CD14-positive monocyte (primary cell): ENCODE measurements around the gene PLCD1. TPM values are rescaled to one million over a fixed set of nuclear protein-coding genes. Genes with fewer than 3 reads are reported as not detected.

Source experiments
- DNase-seq, 3 donors: peaks; one replicate each; pipeline ENCODE4 v3.0.0-alpha.2; 2011 to 2022
- H2AFZ ChIP-seq: 2 replicates; pipeline ENCODE4 v1.6.0; 2012; ENCODE audit warnings: mild to moderate bottlenecking, low read depth, low read length, inconsistent platforms; ENCODE audit not compliant: insufficient read depth, poor library complexity, severe bottlenecking
- H3K27ac ChIP-seq, 2 donors: 1 replicate in 1 of 2; 2 replicates in 1 of 2; pipeline ENCODE4 v1.5.1; 2012 to 2013; ENCODE audit warnings: low read length in 2 of 2, control low read depth in 1 of 2, inconsistent platforms in 1 of 2, low read depth in 1 of 2, mild to moderate bottlenecking in 1 of 2
- H3K27me3 ChIP-seq, 2 donors: one replicate each; pipeline versions ENCODE4 v1.6.0 to v1.6.1; 2011 to 2013; ENCODE audit warnings: low read length in 2 of 2; ENCODE audit not compliant: control insufficient read depth in 2 of 2, insufficient read depth in 2 of 2
- H3K36me3 ChIP-seq, 2 donors: replicated peaks in 1 of 2; 1 replicate in 1 of 2; 2 replicates in 1 of 2; pipeline versions ENCODE4 v1.5.1 to v1.6.1; 2012 to 2013; ENCODE audit warnings: low read length in 2 of 2, control low read depth in 1 of 2, inconsistent platforms in 1 of 2, mild to moderate bottlenecking in 1 of 2; ENCODE audit not compliant: insufficient read depth in 2 of 2, control insufficient read depth in 1 of 2
- H3K4me1 ChIP-seq, 2 donors: 1 replicate in 1 of 2; 2 replicates in 1 of 2; pipeline versions ENCODE4 v1.5.1 to v1.6.1; 2012 to 2013; ENCODE audit warnings: low read length in 2 of 2, control low read depth in 1 of 2, inconsistent platforms in 1 of 2, mild to moderate bottlenecking in 1 of 2, moderate library complexity in 1 of 2; ENCODE audit not compliant: insufficient read depth in 2 of 2, control insufficient read depth in 1 of 2
- H3K4me2 ChIP-seq: replicated peaks from 2 replicates; pipeline ENCODE3; 2012; ENCODE audit warnings: low read length, moderate library complexity, mild to moderate bottlenecking; ENCODE audit not compliant: poor library complexity, severe bottlenecking; ENCODE audit errors: extremely low read depth
- H3K4me3 ChIP-seq, 3 experiments: fragments of 200-600 bp in 1 of 3; sonication (generic) in 1 of 3; replicated peaks in 1 of 3; 1 replicate in 2 of 3; 2 replicates in 1 of 3; pipeline ENCODE4 v1.5.1; 2011 to 2013; ENCODE audit warnings: low read length in 3 of 3, mild to moderate bottlenecking in 3 of 3, control low read depth in 2 of 3, low read depth in 2 of 3, inconsistent platforms in 1 of 3, moderate library complexity in 1 of 3
- H3K79me2 ChIP-seq: 2 replicates; pipeline ENCODE4 v1.6.0; 2012; ENCODE audit warnings: mild to moderate bottlenecking, control low read depth, inconsistent platforms, low read length, moderate library complexity; ENCODE audit not compliant: insufficient read depth
- H3K9ac ChIP-seq: 2 replicates; pipeline ENCODE4 v1.6.0; 2017; ENCODE audit warnings: low read length, mild to moderate bottlenecking; ENCODE audit not compliant: insufficient read depth, poor library complexity, severe bottlenecking
- H3K9me3 ChIP-seq, 2 donors: replicated peaks in 1 of 2; 1 replicate in 1 of 2; 2 replicates in 1 of 2; pipeline versions ENCODE4 v1.5.1 to v1.6.1; 2012 to 2013; ENCODE audit warnings: low read length in 2 of 2, control low read depth in 1 of 2; ENCODE audit not compliant: control insufficient read depth in 1 of 2, insufficient read depth in 1 of 2
- H4K20me1 ChIP-seq: 2 replicates; pipeline ENCODE4 v1.6.0; 2012; ENCODE audit warnings: mild to moderate bottlenecking, low read length, control low read depth, moderate library complexity; ENCODE audit not compliant: insufficient read depth
- H3K27ac Mint-ChIP-seq, 7 donors: one replicate each; pipeline ENCODE4 v1.8.0; 2020; ENCODE audit warnings: mild to moderate bottlenecking in 7 of 7, mixed read lengths in 7 of 7, moderate library complexity in 6 of 7, inconsistent platforms in 2 of 7
- H3K27me3 Mint-ChIP-seq, 3 donors: one replicate each; pipeline ENCODE4 v1.8.0; 2021 to 2022; ENCODE audit warnings: low read depth in 3 of 3, mild to moderate bottlenecking in 3 of 3, mixed read lengths in 3 of 3, moderate library complexity in 3 of 3, inconsistent platforms in 1 of 3
- H3K36me3 Mint-ChIP-seq, 2 donors: one replicate each; pipeline ENCODE4 v1.8.0; 2020; ENCODE audit warnings: mixed read lengths in 2 of 2, inconsistent platforms in 1 of 2, mild to moderate bottlenecking in 1 of 2
- H3K4me1 Mint-ChIP-seq: one replicate; pipeline ENCODE4 v1.8.0; 2020; ENCODE audit warnings: mild to moderate bottlenecking, mixed read lengths
- H3K4me3 Mint-ChIP-seq, 2 donors: one replicate each; pipeline ENCODE4 v1.8.0; 2020; ENCODE audit warnings: mild to moderate bottlenecking in 2 of 2, mixed read lengths in 2 of 2, moderate library complexity in 1 of 2
- H3K9me3 Mint-ChIP-seq, 7 donors: one replicate each; pipeline ENCODE4 v1.8.0; 2020 to 2022; ENCODE audit warnings: mixed read lengths in 7 of 7, mild to moderate bottlenecking in 6 of 7, moderate library complexity in 6 of 7, inconsistent platforms in 2 of 7
- WGBS: methylation state at CpG from one replicate; pipeline ENCODE4 v1.1.5; 2013; ENCODE audit warnings: missing lambda C conversion rate; ENCODE audit not compliant: insufficient coverage; 5-methylcytosine and 5-hydroxymethylcytosine counted together
- intact Hi-C, 2 donors: fragments of 100-400 bp; cut with micrococcal nuclease; formaldehyde crosslinking; loops; one replicate each; pipeline versions ENCODE4 v1.15.0 to v1.15.1; 2023
- polyA plus RNA-seq, 3 donors: library from polyadenylated mRNA; depleted of rRNA in 1 of 3; unstranded in 2 of 3; stranded (reverse) in 1 of 3; fragments of 300-500 nt in 2 of 3; fragments of >200 nt in 1 of 3; fragmentation: Illumina TruSeq in 2 of 3; gene quantifications; 1 replicate in 2 of 3; 2 replicates in 1 of 3; pipeline ENCODE4 v1.2.3, GENCODE V29; 2012 to 2021
- TF ChIP-seq, protein P1 (sequence below): fragments of 200-600 bp; IDR thresholded peaks from one replicate; pipeline ENCODE4 v1.8.0; 2022; ENCODE audit warnings: antibody characterized with exemption, mild to moderate bottlenecking

Gene PLCD1
- polyA plus RNA-seq, 3 donors = 4.1 to 6.4 (median 6.0) TPM

DNA sequence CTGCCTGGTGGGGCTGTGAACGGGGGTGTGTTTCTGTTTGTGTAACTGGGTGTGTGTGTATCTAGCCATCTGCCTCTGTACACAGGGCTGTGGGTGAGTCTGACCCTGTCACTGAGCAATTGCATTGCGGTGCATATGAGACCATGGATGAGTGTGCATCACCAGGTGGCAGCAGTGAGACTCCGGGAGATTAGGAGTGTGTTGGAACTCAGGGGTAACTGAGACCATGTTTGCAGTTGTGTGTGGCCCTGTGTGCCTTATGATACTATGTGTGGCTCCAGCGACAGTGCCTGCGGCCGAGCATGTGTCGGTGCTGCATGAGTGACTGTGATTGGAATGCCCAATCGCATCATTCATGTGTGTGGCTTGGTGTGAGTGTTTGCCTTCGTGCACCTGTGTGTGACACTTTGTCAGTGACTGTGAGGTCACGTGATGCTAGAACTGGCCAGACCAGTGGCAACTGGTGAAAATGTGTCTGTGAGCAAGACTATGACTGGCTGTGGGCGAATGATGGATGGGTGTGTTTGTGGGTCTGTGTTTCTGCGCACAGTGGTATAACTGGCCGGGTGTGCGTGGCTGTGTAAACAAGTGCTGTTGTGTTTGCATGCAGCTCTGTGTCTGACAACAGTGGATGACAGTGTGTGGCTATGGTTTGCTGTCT is 24.9 kb downstream of the PLCD1 start:
- Histone ChIP-seq H3K27ac (peak overlapping the region in 1 of 2 donors; percentile 49), H3K4me2 (no peak overlapping the region), H3K9ac (no peak overlapping the region), H2AFZ (no peak overlapping the region), H3K36me3 (peaks cover 70 to 93% of the 10 kb centered on the region in 2 donors), H3K4me3 (no peak overlapping the region), H4K20me1 (no peaks in the 10 kb centered on the region), H3K27me3 (no peaks in the 10 kb centered on the region), H3K79me2 (no peaks in the 10 kb centered on the region), H3K4me1 (peaks cover 0 to 12% of the 10 kb centered on the region in 2 donors), H3K9me3 (no peaks in the 10 kb centered on the region)
- intact Hi-C loops = loop anchor here in 1 of 2 donors (5.0 kb wide), 1 partner anchor 37 kb away; no protein-coding TSS in a partner anchor
- peak; percentile 32 to 43 (median 40) for DNase-seq
- WGBS = 95% methylated on average over 14 of the region's 14 CpGs
- peaks cover 63 to 87% of the 10 kb centered on the region in 2 donors for H3K36me3 Mint-ChIP-seq
- peaks cover 15% of the 10 kb centered on the region for H3K4me1 Mint-ChIP-seq
- H3K4me3 Mint-ChIP-seq = no peak overlapping the region
- H3K27ac Mint-ChIP-seq = peak overlapping the region in 4 of 7 donors; percentile 19 to 82 (median 44)
- TF ChIP-seq, protein P1, sequence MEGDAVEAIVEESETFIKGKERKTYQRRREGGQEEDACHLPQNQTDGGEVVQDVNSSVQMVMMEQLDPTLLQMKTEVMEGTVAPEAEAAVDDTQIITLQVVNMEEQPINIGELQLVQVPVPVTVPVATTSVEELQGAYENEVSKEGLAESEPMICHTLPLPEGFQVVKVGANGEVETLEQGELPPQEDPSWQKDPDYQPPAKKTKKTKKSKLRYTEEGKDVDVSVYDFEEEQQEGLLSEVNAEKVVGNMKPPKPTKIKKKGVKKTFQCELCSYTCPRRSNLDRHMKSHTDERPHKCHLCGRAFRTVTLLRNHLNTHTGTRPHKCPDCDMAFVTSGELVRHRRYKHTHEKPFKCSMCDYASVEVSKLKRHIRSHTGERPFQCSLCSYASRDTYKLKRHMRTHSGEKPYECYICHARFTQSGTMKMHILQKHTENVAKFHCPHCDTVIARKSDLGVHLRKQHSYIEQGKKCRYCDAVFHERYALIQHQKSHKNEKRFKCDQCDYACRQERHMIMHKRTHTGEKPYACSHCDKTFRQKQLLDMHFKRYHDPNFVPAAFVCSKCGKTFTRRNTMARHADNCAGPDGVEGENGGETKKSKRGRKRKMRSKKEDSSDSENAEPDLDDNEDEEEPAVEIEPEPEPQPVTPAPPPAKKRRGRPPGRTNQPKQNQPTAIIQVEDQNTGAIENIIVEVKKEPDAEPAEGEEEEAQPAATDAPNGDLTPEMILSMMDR = peak; percentile 47
- H3K27me3 Mint-ChIP-seq = peaks cover 0 to 4% (median 2%) of the 10 kb centered on the region in 3 donors
- H3K9me3 Mint-ChIP-seq = no peaks in the 10 kb centered on the region

DNA sequence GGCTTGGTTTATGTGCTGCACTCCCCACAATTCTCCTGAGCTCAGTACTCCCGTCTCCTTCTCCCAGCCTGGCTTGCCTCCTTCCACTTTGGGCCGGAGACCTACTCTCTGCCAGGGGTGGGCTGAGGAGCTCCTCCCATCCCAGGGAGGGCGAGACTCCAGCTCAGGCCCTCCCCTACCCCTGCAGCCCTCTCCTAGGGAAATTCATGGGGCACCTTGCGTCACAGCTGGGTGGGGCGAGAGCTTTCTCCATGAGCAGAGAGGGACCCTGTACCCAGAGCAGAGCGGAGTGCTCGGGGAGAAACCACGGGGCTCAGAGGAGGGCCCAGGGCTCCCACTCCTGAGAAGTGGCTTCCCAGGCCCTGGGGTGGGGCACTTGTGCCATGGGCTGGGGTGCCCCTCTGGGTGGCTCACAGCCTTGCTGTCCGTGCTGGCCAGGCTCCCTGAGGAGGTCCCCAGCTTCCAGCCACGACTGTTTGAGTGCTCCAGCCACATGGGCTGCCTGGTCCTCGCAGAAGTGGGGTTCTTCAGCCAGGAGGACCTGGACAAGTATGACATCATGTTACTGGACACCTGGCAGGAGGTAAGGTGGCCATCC is 25.5 kb downstream of the PLCD1 start:
- Histone ChIP-seq H3K9me3 (no peaks in the 10 kb centered on the region), H3K4me3 (no peak overlapping the region), H3K4me1 (peaks cover 4 to 16% of the 10 kb centered on the region in 2 donors), H3K9ac (no peak overlapping the region), H3K79me2 (no peaks in the 10 kb centered on the region), H3K27me3 (no peaks in the 10 kb centered on the region), H3K4me2 (no peak overlapping the region), H3K27ac (peak overlapping the region in 1 of 2 donors; percentile 49), H2AFZ (no peak overlapping the region), H3K36me3 (peaks cover 70 to 95% of the 10 kb centered on the region in 2 donors), H4K20me1 (no peaks in the 10 kb centered on the region)
- H3K27ac Mint-ChIP-seq = peak overlapping the region in 3 of 7 donors; percentile 19 to 82 (median 53)
- H3K4me1 Mint-ChIP-seq = peaks cover 18% of the 10 kb centered on the region
- no peaks in the 10 kb centered on the region for H3K9me3 Mint-ChIP-seq
- peaks cover 0 to 4% (median 2%) of the 10 kb centered on the region in 3 donors for H3K27me3 Mint-ChIP-seq
- H3K4me3 Mint-ChIP-seq = no peak overlapping the region
- no peak for DNase-seq
- 80% methylated on average over 7 of the region's 11 CpGs for WGBS
- TF ChIP-seq, protein P1 = no peak
- intact Hi-C loops = loop anchor here (2.0 to 5.0 kb wide), 2 partner anchors 29 to 37 kb away; no protein-coding TSS in a partner anchor
- peaks cover 66 to 88% of the 10 kb centered on the region in 2 donors for H3K36me3 Mint-ChIP-seq
